Gastroesophageal sphincter (tissue), 4 donors: ENCODE measurements around the gene BMP7. TPM values are rescaled to one million over a fixed set of nuclear protein-coding genes. Genes with fewer than 3 reads are reported as not detected.

ENCODE experiments used
- ATAC-seq: fragments of 150-250 bp; one replicate; pipeline ENCODE4 v1.9.1; 2016; ENCODE audit warnings: mild to moderate bottlenecking, moderate library complexity
- H3K27ac ChIP-seq, 4 donors: fragments of 200-600 bp; sonication (generic) in 3 of 4; 1 replicate in 3 of 4; 2 replicates in 1 of 4; pipeline ENCODE4 v1.5.1; 2016 to 2019
- H3K27me3 ChIP-seq: fragments of 200-600 bp; sonication (generic); one replicate; pipeline ENCODE4 v1.5.1; 2019
- H3K36me3 ChIP-seq, 2 donors: fragments of 200-600 bp; sonication (generic); one replicate each; pipeline ENCODE4 v1.5.1; 2019; ENCODE audit warnings: control low read depth in 1 of 2
- H3K4me1 ChIP-seq, 3 donors: fragments of 200-600 bp; sonication (generic); 1 replicate in 2 of 3; 2 replicates in 1 of 3; pipeline ENCODE4 v1.5.1; 2016 to 2019; ENCODE audit warnings: control low read depth in 2 of 3
- H3K4me3 ChIP-seq, 2 donors: fragments of 200-600 bp; sonication (generic); one replicate each; pipeline ENCODE4 v1.5.1; 2019; ENCODE audit warnings: mild to moderate bottlenecking in 1 of 2, moderate library complexity in 1 of 2
- H3K9me3 ChIP-seq, 3 donors: fragments of 200-600 bp; sonication (generic); one replicate each; pipeline ENCODE4 v1.5.1; 2017 to 2019; ENCODE audit warnings: control low read depth in 2 of 3
- CTCF ChIP-seq, 4 experiments: fragments of 200-600 bp in 2 of 4; fragments of 450-650 bp in 2 of 4; sonication (generic) in 1 of 4; IDR thresholded peaks; one replicate each; pipeline ENCODE4 v1.5.1; 2017 to 2019; ENCODE audit warnings: antibody characterized with exemption in 4 of 4, mild to moderate bottlenecking in 2 of 4, moderate library complexity in 2 of 4
- EP300 ChIP-seq: sonication (generic); formaldehyde crosslinking; IDR thresholded peaks from one replicate; pipeline ENCODE4 v1.6.1; 2017; ENCODE audit warnings: antibody characterized with exemption, mild to moderate bottlenecking
- POLR2A ChIP-seq, 2 donors: fragments of 450-650 bp; IDR thresholded peaks; one replicate each; pipeline ENCODE4 v1.6.1; 2017; ENCODE audit warnings: antibody characterized with exemption in 2 of 2, mild to moderate bottlenecking in 2 of 2, moderate library complexity in 1 of 2
- POLR2AphosphoS5 ChIP-seq: sonication (generic); formaldehyde crosslinking; IDR thresholded peaks from one replicate; pipeline ENCODE4 v1.6.1; 2017; ENCODE audit warnings: antibody characterized with exemption
- WGBS, 2 donors: methylation state at CpG; one replicate each; pipeline ENCODE4 v1.1.5; 2018; ENCODE audit warnings: low coverage in 1 of 2; 5-methylcytosine and 5-hydroxymethylcytosine counted together
- total RNA-seq, 4 donors: library from RNA; depleted of rRNA; stranded (reverse); fragments of >200 nt; gene quantifications; one replicate each; pipeline ENCODE4 v1.1.0, GENCODE V29; 2016

BMP7 gene
- total RNA-seq, 4 donors from 2014 or later = 0.16 to 10.8 (median 5.0) TPM

- Histone ChIP-seq H3K27ac (no peak overlapping the region), H3K27me3 (no peaks in the 10 kb centered on the region), H3K9me3 (no peaks in the 10 kb centered on the region), H3K36me3 (no peaks in the 10 kb centered on the region), H3K4me3 (no peak overlapping the region), H3K4me1 (peaks cover 0 to 17% (median 5%) of the 10 kb centered on the region in 3 donors)
- ATAC-seq = no peak
- no peak for TF ChIP-seq CTCF (IDR thresholded peaks at IDR 0.05)
- no peak for TF ChIP-seq POLR2AphosphoS5
- no peak for TF ChIP-seq POLR2A (IDR thresholded peaks at IDR 0.05)
- no peak for TF ChIP-seq EP300
- WGBS, 2 donors = 88 to 100% methylated on average over 4 to 8 of the region's 8 CpGs
Observed at GRCh38 chr20:57214427-57214826, 52.0 kb downstream of the BMP7 start.

GRCh38 chr20:57213924-57214323, 52.5 kb downstream of the BMP7 start:
- Histone ChIP-seq H3K9me3 (no peaks in the 10 kb centered on the region), H3K27me3 (no peaks in the 10 kb centered on the region), H3K27ac (no peak overlapping the region), H3K4me1 (peaks cover 0 to 17% (median 5%) of the 10 kb centered on the region in 3 donors), H3K4me3 (no peak overlapping the region), H3K36me3 (no peaks in the 10 kb centered on the region)
- 84 to 100% methylated on average over 2 to 7 of the region's 8 CpGs for WGBS, 2 donors
- no peak for ATAC-seq
- TF ChIP-seq POLR2AphosphoS5 (no peak), CTCF (IDR thresholded peaks at IDR 0.05) (no peak), POLR2A (IDR thresholded peaks at IDR 0.05) (no peak), EP300 (no peak)

DNA sequence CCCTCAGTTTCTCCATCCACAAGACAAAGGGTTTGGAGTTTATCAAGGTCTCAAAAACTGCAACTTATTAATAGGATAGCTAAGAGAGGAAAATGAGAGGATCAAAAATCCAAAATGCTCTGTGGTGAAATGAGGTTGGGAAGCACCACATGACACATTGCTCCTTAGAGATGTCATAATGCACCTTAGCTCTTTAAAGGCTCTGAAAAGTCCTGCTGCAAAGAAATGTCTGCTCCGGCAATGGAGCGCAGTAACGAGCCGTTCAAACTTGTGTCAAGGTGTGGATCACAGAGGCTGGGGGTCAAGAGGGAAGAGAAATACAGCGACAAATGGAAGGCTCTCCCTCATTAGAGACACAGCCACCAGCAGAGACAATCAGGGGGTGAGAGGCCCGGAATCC, 53.1 kb downstream of the BMP7 start:
- TF ChIP-seq EP300 = no peak
- no peak for TF ChIP-seq POLR2AphosphoS5
- TF ChIP-seq CTCF (IDR thresholded peaks at IDR 0.05) = no peak
- TF ChIP-seq POLR2A (IDR thresholded peaks at IDR 0.05) = no peak
- Histone ChIP-seq H3K36me3 (no peaks in the 10 kb centered on the region), H3K27me3 (no peaks in the 10 kb centered on the region), H3K9me3 (no peaks in the 10 kb centered on the region), H3K27ac (peak overlapping the region in 1 of 4 donors; percentile 55), H3K4me1 (peaks cover 0 to 17% (median 5%) of the 10 kb centered on the region in 3 donors), H3K4me3 (no peak overlapping the region)
- no peak for ATAC-seq
- 90 to 94% methylated on average over 3 to 6 of the region's 6 CpGs for WGBS, 2 donors

DNA sequence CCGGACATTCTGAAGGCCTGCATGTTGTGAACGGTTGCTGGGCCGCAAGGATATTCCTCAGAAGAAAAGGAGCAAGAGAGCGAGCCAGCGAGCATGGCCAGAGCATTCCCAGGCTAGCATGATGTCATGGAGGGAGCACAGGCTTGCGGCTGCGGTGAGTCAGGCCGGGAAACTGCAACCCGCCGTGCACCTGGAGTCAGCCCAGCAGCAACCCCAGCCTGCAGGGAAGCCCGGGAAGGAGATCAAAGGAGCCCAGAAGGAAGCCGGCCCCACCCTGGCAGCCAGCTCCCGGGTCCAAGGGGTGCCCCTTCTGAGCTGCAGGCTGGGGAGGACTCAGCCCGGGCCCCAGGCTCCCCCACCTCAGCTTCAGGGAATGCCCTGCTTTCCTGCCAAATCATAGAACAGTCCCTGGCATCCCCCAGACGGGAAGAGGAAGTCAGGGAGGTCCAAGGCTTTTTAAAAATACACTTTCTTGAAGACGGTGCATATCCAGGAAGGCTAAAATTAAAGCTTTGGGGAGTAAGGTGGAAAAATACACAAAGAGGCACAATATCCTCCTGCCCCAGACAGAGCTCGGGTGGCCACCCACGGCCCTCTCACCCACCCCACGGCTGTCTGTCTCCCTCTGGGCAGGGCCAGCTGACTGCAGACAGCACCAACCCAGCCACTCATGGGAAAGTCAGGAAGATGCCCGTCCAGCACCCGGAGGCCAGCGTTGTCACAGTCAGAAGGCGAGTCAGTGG, 53.7 kb downstream of the BMP7 start:
- no peak for TF ChIP-seq EP300
- peak; percentile 27 for TF ChIP-seq POLR2AphosphoS5
- H3K27me3 ChIP-seq = no peaks in the 10 kb centered on the region
- peaks cover 0 to 17% (median 5%) of the 10 kb centered on the region in 3 donors for H3K4me1 ChIP-seq
- no peak overlapping the region for H3K4me3 ChIP-seq
- H3K36me3 ChIP-seq = no peaks in the 10 kb centered on the region
- ATAC-seq = peak; percentile 95
- peak overlapping the region in 3 of 4 donors; percentile 34 to 55 (median 36) for H3K27ac ChIP-seq
- no peaks in the 10 kb centered on the region for H3K9me3 ChIP-seq
- WGBS, 2 donors = 9 to 80% methylated on average over 2 to 9 of the region's 23 CpGs

DNA sequence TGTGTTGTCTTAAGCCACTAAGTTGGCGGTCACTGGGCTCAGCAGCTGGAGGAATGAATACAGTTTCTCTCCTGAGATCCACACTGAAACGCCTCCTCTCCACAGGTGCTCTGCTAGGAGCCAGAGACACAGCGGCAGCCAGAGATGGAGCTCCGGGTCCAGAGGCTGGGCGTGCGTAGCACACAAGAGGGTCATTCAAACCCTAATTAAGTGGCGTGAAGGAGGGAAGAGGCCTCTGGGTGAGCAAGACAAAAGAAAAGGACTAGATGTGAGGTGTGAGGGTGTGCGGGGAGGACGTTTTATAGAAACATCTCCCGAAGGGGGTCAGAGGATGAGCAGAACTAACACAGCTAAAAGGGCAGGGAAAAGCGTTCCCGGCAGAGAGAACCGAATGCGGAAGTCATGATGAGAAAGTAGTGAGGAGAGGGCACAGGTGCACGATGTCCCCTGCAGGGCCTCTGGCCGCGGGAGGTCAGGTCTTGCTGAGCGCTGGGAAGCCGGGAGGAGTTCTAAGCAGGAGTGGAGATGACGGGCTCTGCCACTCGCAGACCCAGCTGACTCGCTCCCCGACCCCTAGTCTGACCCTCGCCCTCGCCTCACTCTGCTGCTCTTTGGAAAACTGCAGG, 54.4 kb downstream of the BMP7 start:
- H3K27ac ChIP-seq = peak overlapping the region in 3 of 4 donors; percentile 34 to 55 (median 36)

More for the DNA sequence above, 54.4 kb downstream of the BMP7 start:
- TF ChIP-seq POLR2A (IDR thresholded peaks at IDR 0.05) (no peak), EP300 (no peak), CTCF (IDR thresholded peaks at IDR 0.05) (no peak), POLR2AphosphoS5 (no peak)
- WGBS, 2 donors = 67 to 78% methylated on average over 1 to 24 of the region's 25 CpGs
- Histone ChIP-seq H3K36me3 (no peaks in the 10 kb centered on the region), H3K4me3 (no peak overlapping the region), H3K9me3 (peaks cover 0 to 5% (median 0%) of the 10 kb centered on the region in 3 donors), H3K4me1 (peaks cover 0 to 17% (median 5%) of the 10 kb centered on the region in 3 donors), H3K27me3 (no peaks in the 10 kb centered on the region)
- peak; percentile 6 for ATAC-seq
